Erythroblast (primary cell): ENCODE results near the gene MED16.

Experiments
- GATA1 ChIP-seq: IDR thresholded peaks from 2 replicates; pipeline ENCODE4 v1.6.1; 2011; ENCODE audit warnings: low read depth, mild to moderate bottlenecking, control low read depth, low read length, moderate library complexity
- POLR2A ChIP-seq: IDR thresholded peaks from 2 replicates; pipeline ENCODE4 v1.6.1; 2011; ENCODE audit warnings: mild to moderate bottlenecking, low read length

GRCh38 chr19:852136-853013 lies 40.6 kb downstream of the MED16 start, which contains the start of gene ELANE:
- TF ChIP-seq POLR2A (no peak), GATA1 (no peak)
